Muscle layer of duodenum (tissue), 2 donors: ENCODE data around the gene CRISP2.
"Not testable (repeated sequence)": the region's sequence is repeated elsewhere in the genome, so short reads cannot be mapped to it uniquely, and the experiment has no call there.

Experiments used
- H3K27ac ChIP-seq: one replicate; pipeline ENCODE4 v1.7.0; 2013; ENCODE audit warnings: mild to moderate bottlenecking, low read length
- H3K27me3 ChIP-seq: one replicate; pipeline ENCODE4 v1.7.0; 2013; ENCODE audit warnings: low read depth, mild to moderate bottlenecking, control low read depth, low read length
- H3K36me3 ChIP-seq, 2 donors: one replicate each; pipeline ENCODE4 v1.7.0; 2013; ENCODE audit warnings: low read length in 2 of 2, control low read depth in 1 of 2, mild to moderate bottlenecking in 1 of 2; ENCODE audit not compliant: insufficient read depth in 2 of 2, control insufficient read depth in 1 of 2
- H3K4me1 ChIP-seq, 2 donors: one replicate each; pipeline ENCODE4 v1.7.0; 2013; ENCODE audit warnings: low read length in 2 of 2, mild to moderate bottlenecking in 2 of 2, control low read depth in 1 of 2, moderate library complexity in 1 of 2; ENCODE audit not compliant: insufficient read depth in 2 of 2, control insufficient read depth in 1 of 2
- H3K4me3 ChIP-seq, 2 donors: one replicate each; pipeline ENCODE4 v1.7.0; 2013; ENCODE audit warnings: low read length in 2 of 2, low read depth in 1 of 2, mild to moderate bottlenecking in 1 of 2
- H3K9me3 ChIP-seq, 2 donors: one replicate each; pipeline ENCODE4 v1.7.0; 2013; ENCODE audit warnings: low read length in 2 of 2, control low read depth in 1 of 2, mild to moderate bottlenecking in 1 of 2; ENCODE audit not compliant: control insufficient read depth in 1 of 2
- donor health status: healthy.

Gene CRISP2

GRCh38 chr6:49693512-49693911, 19.8 kb downstream of the CRISP2 start:
- H3K27me3 ChIP-seq, result no peaks in the 10 kb centered on the region
- no peaks in the 10 kb centered on the region for H3K36me3 ChIP-seq
- no peak overlapping the region for H3K4me3 ChIP-seq
- H3K27ac ChIP-seq, result no peak overlapping the region
- H3K9me3 ChIP-seq, result peaks cover 5 to 11% of the 10 kb centered on the region in 2 donors
- H3K4me1 ChIP-seq, result no peaks in the 10 kb centered on the region

GRCh38 chr6:49692534-49692933, 20.8 kb downstream of the CRISP2 start:
- Histone ChIP-seq H3K9me3 (peaks cover 5 to 12% of the 10 kb centered on the region in 2 donors), H3K36me3 (no peaks in the 10 kb centered on the region), H3K4me3 (no peak overlapping the region), H3K4me1 (no peaks in the 10 kb centered on the region), H3K27me3 (no peaks in the 10 kb centered on the region), H3K27ac (no peak overlapping the region)

- no peak overlapping the region for H3K27ac ChIP-seq
- no peak overlapping the region for H3K4me3 ChIP-seq
- H3K27me3 ChIP-seq, result no peaks in the 10 kb centered on the region
- no peaks in the 10 kb centered on the region for H3K9me3 ChIP-seq
- no peaks in the 10 kb centered on the region for H3K36me3 ChIP-seq
- H3K4me1 ChIP-seq, result no peaks in the 10 kb centered on the region
These were observed 36.6 kb downstream of the CRISP2 start for GRCh38 chr6:49676671-49677281.

DNA sequence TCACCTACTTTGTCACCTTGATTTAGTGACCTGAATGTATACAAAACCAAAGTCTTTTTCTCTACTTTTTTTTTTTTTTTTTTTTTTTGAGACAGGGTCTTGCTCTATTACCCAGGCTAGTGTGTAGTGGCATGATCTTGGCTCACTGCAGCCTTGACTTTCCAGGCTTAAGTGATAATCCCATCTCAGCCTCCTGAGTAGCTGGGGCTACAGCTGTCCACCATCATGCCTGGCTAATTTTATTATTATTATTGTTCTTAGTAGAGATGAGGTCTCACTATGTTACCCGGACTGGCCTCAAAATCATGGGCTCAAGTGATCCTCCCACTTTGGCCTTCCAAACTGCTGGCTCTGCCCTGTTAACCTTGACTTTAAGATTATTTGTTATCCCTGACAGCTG, 37.5 kb downstream of the CRISP2 start:
- no peaks in the 10 kb centered on the region for H3K27me3 ChIP-seq
- no peaks in the 10 kb centered on the region for H3K4me1 ChIP-seq
- H3K27ac ChIP-seq, result no peak overlapping the region
- no peaks in the 10 kb centered on the region for H3K9me3 ChIP-seq
- no peaks in the 10 kb centered on the region for H3K36me3 ChIP-seq
- H3K4me3 ChIP-seq, result no peak overlapping the region

DNA sequence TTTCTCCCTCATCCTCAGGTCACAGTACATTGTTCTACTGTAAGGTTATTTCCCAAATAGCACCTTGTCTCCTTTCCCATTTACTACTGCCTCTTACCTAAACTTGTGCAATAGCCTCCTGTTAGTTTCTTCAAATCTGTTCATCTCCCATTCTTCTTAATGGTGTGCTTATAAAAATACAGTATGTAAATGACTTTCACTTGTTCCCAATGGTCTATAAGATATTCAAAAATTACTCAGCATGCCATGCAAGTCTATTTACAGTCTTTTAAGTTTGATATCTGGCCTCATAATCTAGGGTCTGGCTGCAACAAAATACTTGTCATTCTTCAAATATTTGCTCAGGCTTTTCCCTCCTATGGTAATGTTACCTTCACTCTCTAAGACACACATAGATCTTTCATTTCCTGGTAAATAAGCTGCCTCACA, 45.2 kb downstream of the CRISP2 start:
- H3K9me3 ChIP-seq, result no peaks in the 10 kb centered on the region
- no peaks in the 10 kb centered on the region for H3K4me1 ChIP-seq
- no peaks in the 10 kb centered on the region for H3K36me3 ChIP-seq
- H3K27ac ChIP-seq, result no peak overlapping the region
- H3K4me3 ChIP-seq, result no peak overlapping the region
- no peaks in the 10 kb centered on the region for H3K27me3 ChIP-seq

DNA sequence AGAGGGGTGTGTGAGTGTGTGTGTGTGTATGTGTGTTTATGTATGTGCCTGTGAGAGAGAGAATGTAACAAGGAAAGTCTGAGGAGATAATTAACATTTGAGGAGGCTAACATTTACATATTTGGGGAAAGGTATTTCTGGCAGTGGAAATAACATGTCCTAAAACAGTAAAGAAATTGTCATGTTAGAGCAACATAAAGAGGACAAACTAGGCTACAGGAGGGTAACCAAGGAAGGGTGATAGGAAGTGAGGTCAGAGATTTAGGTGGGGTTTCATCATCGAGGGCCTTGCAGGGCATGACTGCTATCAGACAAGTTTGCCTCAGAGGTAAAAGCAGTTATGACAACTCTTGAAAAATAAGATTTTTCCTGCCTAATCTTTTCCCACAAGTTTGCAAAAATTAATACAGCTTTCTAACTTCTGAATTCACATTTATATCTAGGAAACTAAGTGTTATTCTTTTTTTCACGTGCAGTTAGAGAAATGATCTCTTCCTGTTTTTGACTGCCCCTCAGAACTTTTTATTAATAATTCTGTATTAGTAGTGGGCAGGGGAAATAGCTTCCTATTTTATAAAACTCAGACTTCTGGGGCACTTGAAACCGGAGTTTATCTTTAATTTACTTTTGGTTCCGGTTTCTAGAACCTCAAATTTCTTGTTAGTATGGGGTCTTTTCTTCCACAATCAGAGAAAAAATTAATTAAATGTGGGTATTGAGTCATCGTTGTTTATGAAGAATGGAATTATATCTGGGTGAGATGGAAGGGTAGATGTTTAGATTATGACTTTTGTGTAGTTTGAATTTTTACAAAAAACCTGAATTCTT, 46.2 kb downstream of the CRISP2 start:
- Histone ChIP-seq H3K9me3 (no peaks in the 10 kb centered on the region), H3K36me3 (no peaks in the 10 kb centered on the region), H3K27ac (no peak overlapping the region), H3K4me3 (no peak overlapping the region), H3K4me1 (no peaks in the 10 kb centered on the region), H3K27me3 (no peaks in the 10 kb centered on the region)

GRCh38 chr6:49666480-49666879, 46.9 kb downstream of the CRISP2 start:
- Histone ChIP-seq H3K27me3 (no peaks in the 10 kb centered on the region), H3K9me3 (no peaks in the 10 kb centered on the region), H3K36me3 (no peaks in the 10 kb centered on the region), H3K4me3 (no peak overlapping the region), H3K27ac (no peak overlapping the region), H3K4me1 (no peaks in the 10 kb centered on the region)

GRCh38 chr6:49664817-49665216, 48.5 kb downstream of the CRISP2 start:
- no peak overlapping the region for H3K4me3 ChIP-seq
- H3K4me1 ChIP-seq, result no peaks in the 10 kb centered on the region
- no peaks in the 10 kb centered on the region for H3K9me3 ChIP-seq
- H3K36me3 ChIP-seq, result no peaks in the 10 kb centered on the region
- H3K27ac ChIP-seq, result no peak overlapping the region
- H3K27me3 ChIP-seq, result no peaks in the 10 kb centered on the region

- not testable (repeated sequence) for H3K27me3 ChIP-seq, H3K27ac ChIP-seq, H3K9me3 ChIP-seq, H3K4me1 ChIP-seq, H3K36me3 ChIP-seq, H3K4me3 ChIP-seq
These were observed 49.3 kb downstream of the CRISP2 start for GRCh38 chr6:49664054-49664453.

GRCh38 chr6:49662892-49663261, 50.5 kb downstream of the CRISP2 start:
- H3K9me3 ChIP-seq, result no peaks in the 10 kb centered on the region
- H3K4me1 ChIP-seq, result no peaks in the 10 kb centered on the region
- H3K27ac ChIP-seq, result no peak overlapping the region
- no peaks in the 10 kb centered on the region for H3K27me3 ChIP-seq
- no peaks in the 10 kb centered on the region for H3K36me3 ChIP-seq
- no peak overlapping the region for H3K4me3 ChIP-seq

GRCh38 chr6:49662231-49662891, 51.0 kb downstream of the CRISP2 start:
- Histone ChIP-seq H3K9me3 (no peaks in the 10 kb centered on the region), H3K27ac (no peak overlapping the region), H3K4me1 (no peaks in the 10 kb centered on the region), H3K4me3 (no peak overlapping the region), H3K36me3 (no peaks in the 10 kb centered on the region), H3K27me3 (no peaks in the 10 kb centered on the region)
